GM19193 (cell line): ENCODE data around the gene HCFC1.

ENCODE experiments used
- POLR2A ChIP-seq: IDR thresholded peaks from 4 replicates; pipeline ENCODE4 v1.6.1; 2011; ENCODE audit not compliant: insufficient read depth, insufficient read length; ENCODE audit errors: extremely low read depth

The HCFC1 gene

DNA sequence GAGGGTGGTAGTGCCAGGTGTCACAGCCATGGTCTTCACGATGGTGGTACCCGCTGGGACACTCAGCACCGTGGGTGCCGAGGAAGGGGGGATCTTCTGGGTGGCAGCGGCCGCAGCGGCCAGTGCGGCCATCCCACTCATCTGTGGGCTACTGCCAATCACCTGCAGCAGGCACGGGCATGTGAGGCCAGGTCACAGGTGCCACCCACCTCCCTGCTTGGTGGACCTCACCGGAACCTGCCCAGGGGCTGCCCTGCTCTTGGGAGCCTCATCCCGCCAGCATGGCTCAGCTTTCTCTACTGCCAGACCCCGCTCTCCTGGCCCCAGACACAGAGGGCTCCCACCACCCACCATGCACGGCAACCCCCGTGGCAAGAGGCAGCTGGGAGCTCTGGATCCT is 13.0 kb downstream of the HCFC1 start:
- no peak for TF ChIP-seq POLR2A

DNA sequence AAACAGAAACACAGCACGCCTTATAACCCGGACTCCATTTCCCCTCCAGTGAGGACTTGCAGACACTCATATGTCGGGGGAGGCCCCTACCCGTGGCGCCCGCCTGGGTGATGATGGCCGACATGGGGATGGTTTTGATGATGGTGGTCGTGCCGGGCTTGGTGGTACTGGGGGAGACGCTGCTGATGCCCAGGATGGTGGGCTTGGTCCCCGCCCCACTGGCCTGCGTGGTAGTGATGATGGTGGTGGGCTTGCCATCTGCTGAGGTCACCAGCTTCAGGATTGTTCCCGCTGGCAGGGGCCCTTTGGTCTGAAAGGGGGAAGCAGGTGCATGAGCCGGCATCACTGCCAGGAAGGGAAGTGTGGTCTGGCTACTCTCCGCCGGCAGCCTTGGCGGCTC is 14.4 kb downstream of the HCFC1 start:
- TF ChIP-seq POLR2A, result no peak

DNA sequence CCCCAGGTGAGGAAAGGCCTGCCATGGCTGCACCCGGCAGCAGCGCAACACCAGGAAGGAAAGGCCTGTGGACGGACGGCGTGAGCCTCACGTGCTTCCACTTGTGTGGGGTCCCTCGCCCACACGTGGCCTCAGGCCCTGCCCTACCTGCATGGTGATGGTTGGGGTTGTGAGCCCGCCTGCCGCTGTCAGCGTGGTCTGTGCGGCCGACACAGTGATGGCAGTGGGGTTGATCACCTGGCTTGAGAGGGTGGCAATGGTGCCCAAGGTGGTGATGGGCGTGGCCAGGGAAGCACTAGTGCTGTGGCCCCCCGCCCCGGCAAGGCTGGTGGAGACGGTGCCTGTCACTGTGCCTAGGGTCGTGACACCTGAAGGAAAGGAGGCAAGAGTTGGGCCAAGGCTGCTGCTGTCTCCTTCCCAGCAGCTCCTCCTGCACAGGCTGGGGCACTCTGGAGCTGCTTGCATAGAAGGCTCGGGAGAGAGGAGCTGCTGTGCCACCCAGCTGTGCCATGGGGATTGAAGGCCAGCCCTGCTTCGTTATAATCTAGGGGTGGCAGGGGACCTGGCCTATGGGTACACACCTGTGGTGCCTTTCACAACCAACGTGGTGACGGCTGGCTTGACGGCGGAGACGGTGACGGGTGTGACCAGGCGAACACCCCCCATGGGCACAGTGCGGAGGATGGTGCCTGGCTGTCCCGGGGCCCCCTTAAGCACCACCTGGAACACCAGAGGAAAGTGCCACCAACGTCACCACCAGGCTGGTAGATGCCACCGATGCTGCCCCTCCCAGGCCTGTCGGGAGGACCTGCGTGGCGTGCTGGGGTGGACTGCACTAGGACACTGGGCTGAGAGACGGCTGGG is 15.3 kb downstream of the HCFC1 start:
- TF ChIP-seq POLR2A, result no peak

DNA sequence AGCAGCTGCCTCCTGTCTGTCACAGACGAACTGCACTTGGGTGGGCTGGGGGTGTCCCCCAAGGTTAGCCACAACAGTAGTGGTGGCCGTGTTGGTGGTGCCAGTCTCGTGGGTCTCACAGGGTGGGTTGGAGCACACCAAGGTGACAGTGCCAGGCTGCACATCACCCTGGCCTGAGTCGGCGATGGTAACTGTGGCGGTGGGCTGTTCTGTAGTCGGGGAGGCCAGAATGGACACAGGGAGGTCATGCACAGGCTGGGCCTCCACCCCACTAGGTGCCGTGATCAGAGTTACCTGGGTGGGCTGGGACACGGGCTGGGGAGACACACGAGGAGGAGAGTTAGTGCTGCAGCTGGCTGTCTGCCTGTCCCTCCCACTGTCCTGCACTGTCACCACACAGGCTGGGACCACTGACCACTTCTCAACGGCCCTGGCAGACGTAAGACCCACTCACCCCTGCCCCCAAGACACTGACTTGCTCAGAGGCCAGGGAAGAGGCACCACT is 16.3 kb downstream of the HCFC1 start:
- no peak for TF ChIP-seq POLR2A

DNA sequence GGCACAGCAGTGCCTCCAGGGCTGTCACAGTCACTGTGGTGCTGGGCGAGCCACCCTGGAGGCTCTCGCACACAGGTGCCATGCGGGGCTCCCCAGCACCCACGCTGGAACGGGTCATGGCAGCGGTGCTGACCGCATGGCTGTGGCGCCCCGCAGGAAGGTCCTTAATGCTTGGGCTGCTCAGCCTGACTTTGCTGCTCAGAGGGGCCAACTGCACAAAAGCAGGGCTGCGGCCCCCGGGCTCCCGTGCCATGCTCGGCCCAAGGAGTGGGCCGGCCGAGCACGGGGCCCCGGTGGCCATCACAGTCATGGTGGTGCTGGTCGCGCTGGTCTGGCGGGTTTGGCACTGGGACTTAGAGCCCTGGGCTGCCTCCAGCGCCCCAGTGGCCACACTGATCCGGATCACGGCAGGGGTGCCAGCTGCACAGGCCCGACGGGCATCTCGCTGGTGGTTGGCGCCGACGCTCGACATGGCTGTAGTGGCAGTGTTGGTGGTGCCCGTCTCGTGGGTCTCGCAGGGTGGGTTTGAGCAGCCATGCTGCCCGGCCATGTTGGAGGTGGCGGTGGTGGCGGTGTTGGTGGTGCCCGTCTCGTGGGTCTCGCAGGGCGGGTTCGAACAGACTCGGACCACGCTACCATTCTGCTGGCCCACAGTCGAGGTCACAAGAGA is 16.9 kb downstream of the HCFC1 start:
- no peak for TF ChIP-seq POLR2A

DNA sequence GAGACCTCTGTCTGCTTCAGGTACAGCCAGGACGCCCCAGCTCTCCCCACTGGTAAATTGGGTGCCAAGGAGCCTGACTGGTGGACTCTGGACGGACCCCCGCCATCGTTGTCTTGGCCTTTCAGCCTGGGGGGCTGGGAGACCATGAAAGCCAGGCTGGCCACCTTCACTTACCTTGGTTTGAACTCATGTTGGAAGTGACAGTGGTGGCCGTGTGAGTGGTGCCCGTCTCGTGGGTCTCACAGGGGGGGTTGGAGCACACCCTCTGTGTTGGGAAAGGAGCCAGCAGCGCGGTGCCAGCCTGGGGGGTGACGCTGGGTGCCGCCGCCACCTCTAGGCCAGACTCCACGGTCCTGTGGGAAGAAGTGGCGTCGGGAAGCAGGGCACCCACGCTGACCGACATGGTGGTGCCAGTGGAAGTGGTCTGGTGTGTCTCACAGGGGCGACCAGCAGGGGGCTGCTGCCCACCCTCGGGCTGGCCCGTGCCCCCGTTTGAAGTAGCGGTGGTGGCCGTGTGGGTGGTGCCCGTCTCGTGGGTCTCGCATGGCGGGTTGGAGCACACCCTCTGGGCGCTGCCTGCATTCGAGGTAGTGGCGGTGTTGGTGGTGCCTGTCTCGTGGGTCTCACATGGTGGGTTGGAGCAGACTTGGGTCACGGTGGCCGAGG is 17.6 kb downstream of the HCFC1 start:
- TF ChIP-seq POLR2A, result peak; percentile 12

DNA sequence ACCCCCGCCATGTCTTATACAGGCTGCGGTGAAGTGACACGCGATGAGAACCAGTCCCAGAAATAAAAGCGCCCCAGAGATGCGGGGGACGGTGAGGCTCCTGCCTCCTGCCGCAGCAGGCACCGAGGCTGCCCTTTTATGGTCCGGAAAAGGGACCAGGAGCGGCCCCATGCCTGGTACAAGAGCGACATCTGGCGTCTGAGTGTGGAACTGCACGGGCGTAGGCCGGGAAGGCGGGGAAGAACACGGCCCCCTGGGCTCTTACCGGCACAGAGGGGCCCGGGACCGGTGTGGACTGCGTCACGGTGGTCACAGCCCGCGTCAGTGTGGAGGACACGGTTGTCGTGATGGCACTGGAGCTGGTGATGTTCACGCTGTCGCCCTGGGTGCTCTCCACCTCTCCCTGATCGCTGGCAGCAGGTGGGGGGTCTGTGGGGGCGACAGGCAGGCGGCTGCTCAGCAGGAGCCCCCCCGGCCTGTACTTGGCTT is 18.2 kb downstream of the HCFC1 start:
- peak; percentile 19 for TF ChIP-seq POLR2A

DNA sequence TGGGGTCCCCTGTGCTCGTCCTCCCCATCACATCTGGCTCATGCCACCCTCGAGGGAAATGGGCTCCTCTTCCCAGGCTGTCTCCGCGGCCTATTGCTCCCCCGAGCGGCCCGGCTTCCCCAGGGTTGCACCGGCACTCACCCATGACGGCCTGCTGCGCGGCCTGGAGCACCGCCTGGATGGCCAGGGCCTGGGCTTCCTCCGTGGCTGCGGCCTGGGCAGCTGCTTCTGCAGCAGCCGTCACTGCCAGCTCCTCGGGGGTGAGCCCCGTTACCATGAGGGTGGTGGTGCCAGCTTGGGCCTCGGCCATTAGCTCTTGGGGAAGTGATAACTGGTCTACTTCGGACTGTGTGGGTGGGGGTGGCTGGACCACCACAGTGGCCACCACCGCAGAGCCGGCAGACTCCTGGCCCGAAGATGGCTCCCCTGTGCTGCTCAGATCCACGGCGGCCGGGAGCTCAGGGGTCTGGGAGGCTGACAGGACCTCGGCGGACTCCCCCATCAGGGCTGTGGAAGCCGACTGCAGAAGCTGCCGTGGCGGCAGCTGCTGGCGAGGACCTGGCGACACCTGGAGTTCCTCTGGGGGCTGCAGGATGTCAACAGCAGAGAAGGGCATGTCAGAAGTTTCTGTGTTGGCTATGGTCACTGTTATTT is 19.1 kb downstream of the HCFC1 start:
- TF ChIP-seq POLR2A, result no peak

DNA sequence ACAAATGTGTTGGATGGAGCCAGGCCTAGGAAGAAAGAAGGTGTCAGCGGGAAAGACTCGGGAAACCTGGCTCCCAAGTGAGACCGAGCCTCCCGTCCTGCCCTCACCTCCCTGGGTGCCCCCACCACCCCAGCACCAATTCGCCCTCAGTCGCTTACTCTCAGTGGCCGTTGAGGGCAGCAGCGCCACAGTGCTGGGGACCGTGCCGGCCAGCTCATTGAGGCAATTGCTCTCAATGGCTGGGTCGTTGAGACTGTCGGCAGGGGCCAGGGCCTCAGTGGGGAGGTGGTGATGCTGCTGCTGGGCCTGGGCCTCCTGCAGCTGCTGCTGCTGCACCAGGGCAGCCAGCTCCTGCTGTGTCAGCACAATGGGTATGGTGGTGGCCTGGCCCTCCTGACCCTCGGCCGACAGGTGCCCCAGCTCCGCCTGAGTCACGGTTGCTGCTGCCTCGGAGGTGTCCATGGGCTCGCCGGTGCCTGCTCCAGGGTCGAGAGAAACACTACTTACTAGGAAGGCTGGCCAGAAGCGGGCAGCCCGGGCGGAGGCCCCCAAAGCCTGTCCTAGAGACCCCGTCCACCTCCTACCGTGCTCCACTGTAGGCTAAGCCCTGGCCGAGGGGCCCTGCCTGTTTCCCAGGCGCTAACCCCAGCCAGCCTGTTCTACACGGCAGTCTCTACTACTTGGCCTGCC is 19.8 kb downstream of the HCFC1 start:
- no peak for TF ChIP-seq POLR2A

DNA sequence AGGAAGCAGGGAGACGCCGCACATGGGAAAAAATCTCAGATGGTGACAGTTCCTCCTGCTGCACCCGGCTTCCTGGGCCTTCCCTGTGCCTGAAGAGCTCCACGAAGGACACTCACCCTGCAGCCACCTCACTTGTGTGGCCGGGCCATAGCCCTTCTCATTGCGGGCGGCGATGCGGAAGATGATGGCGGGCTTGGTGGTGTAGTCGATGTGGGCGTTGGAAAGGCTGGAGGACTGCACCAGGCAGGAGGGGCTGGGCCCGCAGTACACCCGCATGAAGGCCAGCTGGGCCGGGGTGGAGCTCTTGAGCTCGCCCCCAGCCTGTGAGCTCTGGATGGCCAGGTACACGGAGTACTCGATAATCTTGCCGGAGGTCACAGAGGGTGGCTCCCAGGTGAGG is 21.5 kb downstream of the HCFC1 start:
- no peak for TF ChIP-seq POLR2A

DNA sequence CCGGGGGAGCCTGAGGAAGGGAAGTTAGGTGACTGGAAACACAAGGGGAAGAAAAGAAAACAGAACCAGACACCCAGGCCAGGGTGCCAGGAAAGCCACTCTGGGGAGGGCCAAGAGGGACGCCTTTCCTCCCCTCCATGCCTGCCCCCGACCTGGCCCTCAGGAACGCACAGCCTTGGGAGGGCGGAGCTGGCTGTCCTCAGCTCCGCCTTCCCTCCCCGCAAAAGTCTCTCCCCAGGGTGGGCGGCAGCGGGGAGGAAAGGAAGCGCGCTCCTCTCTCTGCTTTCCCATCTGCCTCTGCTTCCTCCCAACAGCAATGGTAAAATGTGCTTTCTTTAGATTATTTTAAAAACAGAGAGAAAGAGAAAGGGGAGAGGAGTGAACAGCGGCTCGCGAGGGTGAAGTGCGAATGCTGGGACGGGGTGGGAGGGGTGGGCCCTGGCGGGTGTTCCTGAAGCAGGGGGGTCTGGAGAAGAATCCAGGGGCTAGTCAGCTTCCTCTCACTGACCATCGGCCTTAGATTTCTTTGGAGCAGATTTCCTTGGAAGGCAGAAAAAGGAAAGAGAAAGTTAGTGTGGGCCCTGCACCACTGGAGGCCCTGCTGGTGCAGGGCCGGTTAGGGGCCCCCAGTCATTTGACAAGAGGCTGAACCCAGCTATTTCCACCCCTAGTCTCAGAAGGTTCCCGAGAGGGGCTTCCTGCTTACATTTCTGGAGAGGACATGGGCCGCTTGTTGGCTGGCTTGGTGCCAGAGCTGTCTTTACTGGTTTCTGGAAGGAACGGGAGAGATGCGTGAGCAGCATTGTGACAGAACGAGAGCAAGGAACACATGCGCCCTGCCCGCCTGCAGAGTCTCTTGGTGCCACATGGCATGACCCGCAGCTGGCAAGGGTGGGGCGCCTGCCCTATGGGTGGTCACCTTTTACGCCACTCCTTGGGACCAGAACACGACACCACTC is 22.5 kb downstream of the HCFC1 start:
- TF ChIP-seq POLR2A, result no peak

DNA sequence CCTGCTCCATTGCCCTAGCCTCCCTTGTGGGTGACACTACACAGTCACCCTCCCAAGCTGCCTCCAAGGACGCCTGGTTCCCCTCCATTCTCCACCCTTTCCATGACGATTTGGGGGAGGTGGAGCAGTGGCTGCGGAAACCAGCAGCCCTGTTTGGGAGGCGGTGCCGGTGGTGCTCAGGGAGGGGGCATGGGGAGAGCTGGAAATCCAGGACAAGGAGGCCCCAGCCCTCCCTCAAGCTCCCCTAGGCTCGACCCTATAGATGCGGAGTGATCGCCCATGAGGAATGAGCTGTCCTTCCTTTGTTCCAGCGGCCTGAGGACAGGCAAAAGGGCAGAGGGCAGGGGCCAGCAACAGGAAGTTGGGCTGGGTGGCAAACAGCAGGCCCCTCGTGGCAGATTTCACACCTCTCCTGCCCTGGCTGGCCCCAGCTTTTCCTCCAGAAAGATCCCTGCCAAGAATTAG is 23.6 kb downstream of the HCFC1 start:
- TF ChIP-seq POLR2A, result no peak
